H1 (cell line): ENCODE results near the gene RNF8. TPM values are rescaled to one million over a fixed set of nuclear protein-coding genes. Genes with fewer than 3 reads are reported as not detected.

Source experiments
- CBX5 ChIP-seq: fragments of 300-800, 300-1000 bp; sonication (generic); IDR thresholded peaks from 2 replicates; pipeline ENCODE4 v1.7.1; 2016; ENCODE audit warnings: antibody characterized with exemption, low read length, low read depth
- CEBPB ChIP-seq: IDR thresholded peaks from 2 replicates; pipeline ENCODE4 v1.6.1; 2012; ENCODE audit warnings: low read depth, low read length
- POLR2AphosphoS5 ChIP-seq: IDR thresholded peaks from 2 replicates; pipeline ENCODE4 v1.6.1; 2011; ENCODE audit warnings: low read depth, low read length
- RXRA ChIP-seq: IDR thresholded peaks from 2 replicates; pipeline ENCODE4 v1.6.1; 2011; ENCODE audit warnings: low read depth, mild to moderate bottlenecking, low read length, moderate library complexity; ENCODE audit not compliant: insufficient read depth
- SUZ12 ChIP-seq: fragments of 200-600 bp; sonication (generic); IDR thresholded peaks from 2 replicates; pipeline ENCODE4 v1.6.1; 2012; ENCODE audit warnings: mild to moderate bottlenecking, inconsistent platforms, low read length, moderate library complexity, mixed read lengths
- TAF7 ChIP-seq: optimal IDR thresholded peaks from 2 replicates; pipeline ENCODE3; 2011; ENCODE audit warnings: low read depth, mild to moderate bottlenecking, inconsistent platforms, low read length, moderate library complexity, borderline replicate concordance
- TBP ChIP-seq: IDR thresholded peaks from 2 replicates; pipeline ENCODE4 v1.6.1; 2011; ENCODE audit warnings: low read depth, low read length, improper control_type of control experiment
- polyA plus RNA-seq, 7 experiments: library from polyadenylated mRNA; depleted of rRNA in 3 of 7; stranded (reverse) in 5 of 7; unstranded in 2 of 7; fragments of >200 nt in 5 of 7; fragments of 200-250 nt in 2 of 7; gene quantifications; 1 replicate in 5 of 7; 2 replicates in 1 of 7; 4 replicates in 1 of 7; pipeline versions ENCODE4 v1.2.1 to v1.2.3, GENCODE V29; 2011 to 2013; ENCODE audit warnings: missing spikeins in 2 of 7, mixed read lengths in 2 of 7
- total RNA-seq: library from RNA; stranded (reverse); fragmentation: NEBNext Ultra II Directional; extraction: Animal tissue kit (Norgen Biotek cat#: 25700); gene quantifications from 2 replicates; pipeline ENCODE4 v1.2.1, GENCODE V29; 2021
- TF ChIP-seq, protein P1 (sequence below): fragments of 300-600 bp; sonication (generic); IDR thresholded peaks from 2 replicates; pipeline ENCODE4 v1.7.1; 2012; ENCODE audit warnings: low read length, moderate library complexity, mild to moderate bottlenecking, inconsistent platforms; ENCODE audit not compliant: insufficient replicate concordance
- TF ChIP-seq, protein P2 (sequence below): IDR thresholded peaks from 2 replicates; pipeline ENCODE4 v1.6.1; 2011; ENCODE audit warnings: low read length, improper control_type of control experiment

The RNF8 gene
- total and polyA plus RNA-seq, 2 of the 8 experiments (the other 6 are each of a cell fraction or from before 2014, with no cell fraction given), result 20.3 to 44.7 TPM

DNA sequence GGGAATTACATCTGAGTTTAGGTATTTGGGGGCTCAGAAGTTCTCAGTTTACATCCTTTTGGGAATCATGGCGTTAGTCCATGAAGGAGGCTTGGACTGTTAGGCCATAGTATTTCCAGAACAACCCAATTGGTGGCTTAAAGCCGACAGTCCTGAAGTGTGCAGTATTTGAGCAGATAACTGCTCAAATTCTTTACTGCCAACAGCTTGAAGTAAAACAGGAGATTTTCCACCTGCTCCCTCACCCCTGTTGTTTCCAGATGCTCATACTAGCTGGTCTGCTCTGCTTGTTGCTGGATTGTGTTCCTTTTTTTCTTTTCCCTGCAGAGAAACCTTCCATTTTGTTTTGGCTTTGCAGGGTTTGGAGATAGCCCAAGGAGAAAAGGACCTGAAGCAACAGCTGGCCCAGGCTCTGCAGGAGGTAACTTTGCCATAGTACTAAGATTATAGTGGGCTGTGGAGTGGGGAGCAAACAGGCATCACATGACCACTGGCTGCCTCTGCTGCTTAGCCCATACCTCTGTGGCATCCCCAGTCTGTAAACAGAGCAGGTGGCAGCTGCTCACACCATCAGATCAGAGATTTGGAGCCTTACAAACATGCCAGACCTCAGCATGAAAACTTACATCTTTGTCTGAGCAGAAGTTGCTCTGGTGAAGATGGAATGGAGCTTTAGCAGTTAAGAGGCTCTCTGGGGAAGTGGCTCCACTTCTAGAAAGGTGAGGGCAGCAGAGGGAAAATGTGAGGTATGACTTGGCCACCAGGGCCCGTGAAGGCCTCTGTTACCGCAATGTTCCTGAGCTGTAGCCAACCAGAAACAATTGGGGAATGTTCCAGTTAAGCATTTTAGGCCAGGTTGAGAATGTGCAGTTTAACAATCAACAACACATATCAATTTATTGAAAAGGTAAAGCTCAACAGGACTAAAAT lies 17.6 kb downstream of the RNF8 start (continued):
- TF ChIP-seq, protein P1, sequence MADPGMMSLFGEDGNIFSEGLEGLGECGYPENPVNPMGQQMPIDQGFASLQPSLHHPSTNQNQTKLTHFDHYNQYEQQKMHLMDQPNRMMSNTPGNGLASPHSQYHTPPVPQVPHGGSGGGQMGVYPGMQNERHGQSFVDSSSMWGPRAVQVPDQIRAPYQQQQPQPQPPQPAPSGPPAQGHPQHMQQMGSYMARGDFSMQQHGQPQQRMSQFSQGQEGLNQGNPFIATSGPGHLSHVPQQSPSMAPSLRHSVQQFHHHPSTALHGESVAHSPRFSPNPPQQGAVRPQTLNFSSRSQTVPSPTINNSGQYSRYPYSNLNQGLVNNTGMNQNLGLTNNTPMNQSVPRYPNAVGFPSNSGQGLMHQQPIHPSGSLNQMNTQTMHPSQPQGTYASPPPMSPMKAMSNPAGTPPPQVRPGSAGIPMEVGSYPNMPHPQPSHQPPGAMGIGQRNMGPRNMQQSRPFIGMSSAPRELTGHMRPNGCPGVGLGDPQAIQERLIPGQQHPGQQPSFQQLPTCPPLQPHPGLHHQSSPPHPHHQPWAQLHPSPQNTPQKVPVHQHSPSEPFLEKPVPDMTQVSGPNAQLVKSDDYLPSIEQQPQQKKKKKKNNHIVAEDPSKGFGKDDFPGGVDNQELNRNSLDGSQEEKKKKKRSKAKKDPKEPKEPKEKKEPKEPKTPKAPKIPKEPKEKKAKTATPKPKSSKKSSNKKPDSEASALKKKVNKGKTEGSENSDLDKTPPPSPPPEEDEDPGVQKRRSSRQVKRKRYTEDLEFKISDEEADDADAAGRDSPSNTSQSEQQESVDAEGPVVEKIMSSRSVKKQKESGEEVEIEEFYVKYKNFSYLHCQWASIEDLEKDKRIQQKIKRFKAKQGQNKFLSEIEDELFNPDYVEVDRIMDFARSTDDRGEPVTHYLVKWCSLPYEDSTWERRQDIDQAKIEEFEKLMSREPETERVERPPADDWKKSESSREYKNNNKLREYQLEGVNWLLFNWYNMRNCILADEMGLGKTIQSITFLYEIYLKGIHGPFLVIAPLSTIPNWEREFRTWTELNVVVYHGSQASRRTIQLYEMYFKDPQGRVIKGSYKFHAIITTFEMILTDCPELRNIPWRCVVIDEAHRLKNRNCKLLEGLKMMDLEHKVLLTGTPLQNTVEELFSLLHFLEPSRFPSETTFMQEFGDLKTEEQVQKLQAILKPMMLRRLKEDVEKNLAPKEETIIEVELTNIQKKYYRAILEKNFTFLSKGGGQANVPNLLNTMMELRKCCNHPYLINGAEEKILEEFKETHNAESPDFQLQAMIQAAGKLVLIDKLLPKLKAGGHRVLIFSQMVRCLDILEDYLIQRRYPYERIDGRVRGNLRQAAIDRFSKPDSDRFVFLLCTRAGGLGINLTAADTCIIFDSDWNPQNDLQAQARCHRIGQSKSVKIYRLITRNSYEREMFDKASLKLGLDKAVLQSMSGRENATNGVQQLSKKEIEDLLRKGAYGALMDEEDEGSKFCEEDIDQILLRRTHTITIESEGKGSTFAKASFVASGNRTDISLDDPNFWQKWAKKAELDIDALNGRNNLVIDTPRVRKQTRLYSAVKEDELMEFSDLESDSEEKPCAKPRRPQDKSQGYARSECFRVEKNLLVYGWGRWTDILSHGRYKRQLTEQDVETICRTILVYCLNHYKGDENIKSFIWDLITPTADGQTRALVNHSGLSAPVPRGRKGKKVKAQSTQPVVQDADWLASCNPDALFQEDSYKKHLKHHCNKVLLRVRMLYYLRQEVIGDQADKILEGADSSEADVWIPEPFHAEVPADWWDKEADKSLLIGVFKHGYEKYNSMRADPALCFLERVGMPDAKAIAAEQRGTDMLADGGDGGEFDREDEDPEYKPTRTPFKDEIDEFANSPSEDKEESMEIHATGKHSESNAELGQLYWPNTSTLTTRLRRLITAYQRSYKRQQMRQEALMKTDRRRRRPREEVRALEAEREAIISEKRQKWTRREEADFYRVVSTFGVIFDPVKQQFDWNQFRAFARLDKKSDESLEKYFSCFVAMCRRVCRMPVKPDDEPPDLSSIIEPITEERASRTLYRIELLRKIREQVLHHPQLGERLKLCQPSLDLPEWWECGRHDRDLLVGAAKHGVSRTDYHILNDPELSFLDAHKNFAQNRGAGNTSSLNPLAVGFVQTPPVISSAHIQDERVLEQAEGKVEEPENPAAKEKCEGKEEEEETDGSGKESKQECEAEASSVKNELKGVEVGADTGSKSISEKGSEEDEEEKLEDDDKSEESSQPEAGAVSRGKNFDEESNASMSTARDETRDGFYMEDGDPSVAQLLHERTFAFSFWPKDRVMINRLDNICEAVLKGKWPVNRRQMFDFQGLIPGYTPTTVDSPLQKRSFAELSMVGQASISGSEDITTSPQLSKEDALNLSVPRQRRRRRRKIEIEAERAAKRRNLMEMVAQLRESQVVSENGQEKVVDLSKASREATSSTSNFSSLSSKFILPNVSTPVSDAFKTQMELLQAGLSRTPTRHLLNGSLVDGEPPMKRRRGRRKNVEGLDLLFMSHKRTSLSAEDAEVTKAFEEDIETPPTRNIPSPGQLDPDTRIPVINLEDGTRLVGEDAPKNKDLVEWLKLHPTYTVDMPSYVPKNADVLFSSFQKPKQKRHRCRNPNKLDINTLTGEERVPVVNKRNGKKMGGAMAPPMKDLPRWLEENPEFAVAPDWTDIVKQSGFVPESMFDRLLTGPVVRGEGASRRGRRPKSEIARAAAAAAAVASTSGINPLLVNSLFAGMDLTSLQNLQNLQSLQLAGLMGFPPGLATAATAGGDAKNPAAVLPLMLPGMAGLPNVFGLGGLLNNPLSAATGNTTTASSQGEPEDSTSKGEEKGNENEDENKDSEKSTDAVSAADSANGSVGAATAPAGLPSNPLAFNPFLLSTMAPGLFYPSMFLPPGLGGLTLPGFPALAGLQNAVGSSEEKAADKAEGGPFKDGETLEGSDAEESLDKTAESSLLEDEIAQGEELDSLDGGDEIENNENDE, result no peak
- TF ChIP-seq TBP, result no peak
- TF ChIP-seq CEBPB, result no peak
- no peak for TF ChIP-seq SUZ12
- no peak for TF ChIP-seq CBX5
- TF ChIP-seq TAF7, result no peak
- TF ChIP-seq, protein P2, sequence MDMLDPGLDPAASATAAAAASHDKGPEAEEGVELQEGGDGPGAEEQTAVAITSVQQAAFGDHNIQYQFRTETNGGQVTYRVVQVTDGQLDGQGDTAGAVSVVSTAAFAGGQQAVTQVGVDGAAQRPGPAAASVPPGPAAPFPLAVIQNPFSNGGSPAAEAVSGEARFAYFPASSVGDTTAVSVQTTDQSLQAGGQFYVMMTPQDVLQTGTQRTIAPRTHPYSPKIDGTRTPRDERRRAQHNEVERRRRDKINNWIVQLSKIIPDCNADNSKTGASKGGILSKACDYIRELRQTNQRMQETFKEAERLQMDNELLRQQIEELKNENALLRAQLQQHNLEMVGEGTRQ, result no peak
- no peak for TF ChIP-seq POLR2AphosphoS5
- TF ChIP-seq RXRA, result no peak
